Activated CD8-positive, alpha-beta memory T cell treated with anti-CD3 and anti-CD28 coated beads, Interleukin-2, amount 50 U/mL, for 48 hours (primary cell): ENCODE measurements around the gene PLA2G6.

Experiments used
- DNase-seq: peaks from one replicate; pipeline ENCODE4 v3.0.0-alpha.2; 2020

Gene PLA2G6

DNA sequence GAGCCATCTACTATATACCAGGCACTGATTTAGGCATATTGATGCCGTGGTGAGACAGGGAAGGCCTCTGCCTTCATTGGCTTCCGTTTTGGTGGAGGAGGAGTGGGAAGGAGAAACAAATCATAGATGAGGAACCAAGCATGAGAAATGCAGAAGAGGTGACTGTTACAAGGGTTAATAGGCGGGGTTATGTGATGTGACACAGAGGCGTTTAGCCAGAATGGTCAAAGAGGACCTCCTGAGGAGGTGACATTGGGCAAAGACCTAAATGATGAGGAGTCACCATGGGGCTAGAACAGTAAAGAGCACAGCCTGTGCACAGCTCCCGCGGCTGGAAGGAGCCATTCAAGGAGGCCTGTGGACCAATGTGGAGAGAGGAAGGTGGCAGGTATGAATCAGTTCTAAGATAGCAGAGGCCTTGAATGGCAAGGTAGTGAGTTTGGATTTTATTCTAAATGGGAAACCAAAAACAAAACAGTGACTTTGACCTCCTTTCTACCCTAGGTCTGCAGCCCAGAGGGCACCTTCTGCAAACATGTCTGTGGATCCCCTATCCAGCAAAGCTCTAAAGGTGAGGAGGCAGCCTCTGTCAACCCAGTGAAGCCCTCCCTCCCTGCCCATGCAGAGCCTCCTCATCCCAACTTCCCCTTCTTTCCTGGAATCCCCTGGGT lies 31.8 kb upstream of the PLA2G6 start:
- no peak for DNase-seq

DNA sequence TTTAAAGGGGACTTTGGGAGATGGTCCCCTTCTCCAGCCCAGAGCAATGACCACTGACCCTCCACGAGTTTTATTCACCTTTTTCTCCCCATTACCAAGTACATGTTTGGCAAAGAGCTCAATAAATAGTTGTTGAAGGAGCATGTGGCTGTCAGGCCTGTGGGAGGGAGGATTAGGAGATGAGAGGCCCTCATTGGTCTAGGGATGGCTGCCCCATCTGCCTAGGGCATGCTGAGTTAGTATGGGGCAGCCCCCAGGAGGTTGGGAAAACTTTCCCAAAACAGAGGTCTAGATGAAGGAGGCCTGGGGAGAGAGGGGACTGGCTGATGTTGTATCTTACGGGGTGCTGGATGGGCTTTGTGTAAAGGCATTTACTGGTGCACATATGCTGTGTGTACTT lies 30.8 kb upstream of the PLA2G6 start:
- no peak for DNase-seq

DNA sequence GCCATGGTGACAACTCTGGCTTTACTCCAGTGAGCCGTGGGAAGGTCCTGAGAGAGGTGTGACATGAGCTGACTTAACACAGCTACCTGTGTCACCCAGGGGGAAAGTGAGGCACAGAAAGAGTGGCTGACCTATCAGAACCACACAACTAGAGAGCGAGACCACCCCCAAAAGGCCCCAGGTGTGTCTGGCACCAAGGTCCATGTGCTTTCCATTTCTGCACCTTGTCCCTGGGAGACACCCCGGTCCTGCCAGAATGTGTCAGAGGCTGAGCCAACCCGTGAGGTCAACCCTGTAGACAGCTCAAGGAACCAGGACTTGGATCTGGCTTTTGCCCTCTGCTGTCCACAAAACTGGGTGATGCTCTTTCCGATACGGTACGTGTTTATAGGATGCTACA lies 29.9 kb upstream of the PLA2G6 start:
- no peak for DNase-seq

DNA sequence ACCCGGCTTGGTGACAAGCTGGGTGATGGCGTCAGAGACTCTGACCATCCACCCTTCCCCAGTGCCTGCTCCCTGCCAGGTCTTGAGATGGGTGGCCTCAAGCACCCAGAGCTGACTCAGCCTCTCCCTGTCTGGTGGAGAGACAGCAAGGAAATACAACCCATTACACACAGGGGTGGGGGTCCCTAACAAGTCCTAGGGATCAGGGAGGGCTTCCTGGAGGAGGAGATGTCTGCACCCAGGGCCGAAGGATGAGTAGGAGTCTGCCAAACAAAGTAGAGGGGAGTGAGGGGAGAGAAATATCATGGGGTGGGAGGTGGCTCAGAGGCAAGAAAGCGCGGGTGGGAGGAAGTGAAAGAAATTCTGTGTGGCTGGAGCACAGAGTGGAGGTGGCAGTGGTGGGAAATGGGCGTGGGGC lies 26.9 kb upstream of the PLA2G6 start:
- no peak for DNase-seq

DNA sequence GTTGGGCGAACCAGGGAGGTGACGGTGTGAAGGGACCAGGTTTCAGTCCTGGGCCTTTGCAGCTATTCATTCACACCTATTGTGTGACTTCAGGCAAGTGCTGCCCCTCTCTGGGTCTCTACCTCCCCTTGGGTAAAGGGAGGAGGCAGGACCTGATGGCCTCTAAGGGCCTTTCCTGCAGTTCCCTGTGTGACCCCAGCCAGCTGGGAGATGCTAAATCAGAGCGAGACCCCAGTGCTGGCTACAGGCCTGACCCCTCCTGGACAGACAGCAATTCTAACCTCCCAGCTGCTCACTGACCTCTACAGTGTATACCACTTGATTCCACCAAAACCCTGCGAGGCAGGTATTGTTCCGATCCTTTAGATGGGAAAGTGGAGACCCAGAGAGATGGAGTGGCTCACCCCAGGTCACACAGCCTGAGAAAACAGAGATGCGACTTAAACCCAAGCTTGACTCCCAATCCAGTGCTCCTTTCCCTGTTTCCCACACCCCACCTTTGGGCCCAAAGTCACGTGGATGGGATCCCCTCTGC lies 26.3 kb upstream of the PLA2G6 start:
- DNase-seq: no peak

DNA sequence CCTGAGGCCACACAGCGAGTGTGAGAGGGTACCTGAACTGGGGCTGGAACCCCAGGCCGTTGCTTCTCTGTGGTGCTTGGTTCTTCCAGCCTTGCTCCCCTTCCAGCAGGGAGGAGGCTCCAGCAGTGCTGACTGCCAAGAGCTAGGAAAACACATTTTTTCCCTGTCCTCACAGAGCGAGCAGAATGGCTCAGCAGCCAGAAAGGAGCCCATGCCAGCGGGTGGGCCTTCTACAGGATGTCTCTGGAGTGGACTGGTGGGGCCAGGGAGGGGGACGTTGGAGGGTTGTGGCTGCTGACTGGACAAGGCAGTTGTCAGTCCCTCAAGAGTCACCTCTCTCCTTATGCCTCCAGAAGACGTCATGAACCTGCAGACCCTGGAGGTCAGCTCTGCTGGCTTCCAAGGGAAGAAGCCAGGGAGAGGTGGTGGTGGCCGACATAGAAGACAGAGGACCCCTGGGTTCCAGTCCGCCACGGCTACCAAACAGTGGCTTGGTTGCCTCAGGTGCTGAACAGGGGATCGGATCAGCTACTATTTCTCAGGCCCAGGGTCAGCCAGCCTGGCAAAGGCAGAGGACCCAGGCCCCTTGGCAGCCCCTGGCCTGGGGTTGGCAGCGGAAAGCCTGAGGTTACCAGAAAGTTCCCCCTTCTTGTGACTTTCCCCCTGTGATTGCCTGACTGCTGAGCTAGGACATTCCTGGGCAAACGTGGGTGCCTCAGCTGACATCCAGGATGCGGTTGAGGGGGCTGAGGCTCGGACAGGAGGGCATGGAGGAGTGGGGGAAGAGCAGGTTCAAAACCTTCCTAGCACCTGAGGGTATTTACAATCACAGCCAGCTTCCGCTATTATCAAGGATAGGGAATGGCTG lies 23.9 kb upstream of the PLA2G6 start:
- DNase-seq: no peak

DNA sequence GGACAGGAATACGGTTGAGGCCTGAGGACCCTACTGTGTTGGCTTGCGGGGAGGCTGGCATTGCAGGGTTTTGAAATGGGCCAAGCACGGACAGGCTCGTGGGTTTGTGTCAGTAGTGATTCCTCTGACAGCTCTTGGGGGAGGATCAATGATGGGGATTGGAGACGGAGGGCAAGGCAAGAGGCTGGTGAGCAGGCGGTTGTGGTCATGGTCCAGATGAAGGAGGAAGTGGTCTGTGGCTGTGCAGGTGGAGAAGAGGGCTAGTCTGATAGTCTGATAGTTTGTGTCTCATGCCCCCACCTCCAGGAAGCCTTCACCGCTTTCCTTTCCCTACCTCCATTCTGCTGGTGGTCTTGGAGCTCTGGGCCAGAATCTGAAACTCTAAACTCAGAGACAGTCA lies 23.2 kb upstream of the PLA2G6 start:
- no peak for DNase-seq

DNA sequence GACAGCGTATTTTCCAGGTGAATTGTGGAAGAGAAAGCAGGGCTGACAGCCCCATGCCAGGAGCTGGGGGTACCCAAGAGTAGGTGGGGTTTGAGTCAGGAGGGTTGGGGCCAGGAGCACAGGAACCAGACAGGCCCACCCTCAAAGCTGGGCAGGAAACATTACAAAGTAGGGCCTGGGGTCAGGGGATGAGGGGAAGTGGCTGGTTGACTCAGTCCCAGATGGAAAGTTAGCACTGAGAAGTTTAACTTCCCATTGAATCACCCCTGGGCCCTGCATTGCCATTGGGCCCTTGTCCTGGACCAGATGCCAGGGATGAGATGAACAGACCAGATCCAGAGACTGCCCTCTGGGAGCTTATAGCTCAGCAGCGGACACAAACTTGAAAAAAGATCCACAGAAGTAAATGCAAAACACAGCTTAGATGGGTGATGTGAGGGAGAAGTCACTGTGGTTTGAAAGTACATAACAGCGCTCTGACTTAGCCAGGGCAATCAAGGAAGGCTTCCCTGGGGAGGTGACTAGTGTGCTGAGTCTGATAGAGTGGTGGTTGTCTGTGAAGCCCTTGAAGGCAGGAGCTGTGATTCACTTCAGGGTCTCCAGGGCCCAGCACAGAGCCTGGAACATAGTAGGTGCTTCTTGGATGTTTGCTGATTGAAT lies 22.4 kb upstream of the PLA2G6 start:
- no peak for DNase-seq

DNA sequence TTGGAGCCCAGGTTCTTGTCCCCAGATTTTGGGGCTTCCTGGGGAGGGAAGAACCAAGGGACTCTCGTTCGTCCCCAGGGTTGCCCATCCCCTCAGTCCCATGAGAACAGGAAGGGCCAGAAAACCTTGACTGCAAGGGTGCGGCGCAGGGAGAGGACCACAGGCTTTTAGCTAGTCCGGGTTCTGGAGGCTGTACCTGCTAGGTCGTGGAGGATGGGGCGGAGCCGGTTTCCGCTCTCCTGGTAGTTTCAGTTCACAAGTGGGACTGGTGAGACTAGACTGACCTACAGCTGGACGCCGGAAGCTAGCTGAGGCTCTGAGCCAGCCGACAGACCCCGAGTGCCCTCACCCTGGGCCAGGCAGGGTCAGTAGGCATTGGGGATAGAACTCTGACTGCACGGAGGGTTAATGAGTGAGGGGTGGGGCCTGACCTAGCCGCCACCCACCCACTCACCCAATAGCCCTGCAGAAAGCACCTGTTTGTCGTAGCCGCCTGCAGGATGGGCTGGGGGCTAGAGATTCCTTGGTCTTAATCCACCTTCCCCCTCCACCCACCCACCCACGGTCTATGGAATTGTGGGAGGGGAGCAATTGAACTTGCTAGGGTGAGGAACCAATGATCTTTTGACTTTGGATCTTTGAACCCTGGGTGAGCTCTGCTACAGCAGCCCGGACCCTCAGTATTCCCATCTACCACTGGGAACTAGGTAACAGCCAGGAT lies 21.6 kb upstream of the PLA2G6 start:
- DNase-seq: peak; percentile 67

DNA sequence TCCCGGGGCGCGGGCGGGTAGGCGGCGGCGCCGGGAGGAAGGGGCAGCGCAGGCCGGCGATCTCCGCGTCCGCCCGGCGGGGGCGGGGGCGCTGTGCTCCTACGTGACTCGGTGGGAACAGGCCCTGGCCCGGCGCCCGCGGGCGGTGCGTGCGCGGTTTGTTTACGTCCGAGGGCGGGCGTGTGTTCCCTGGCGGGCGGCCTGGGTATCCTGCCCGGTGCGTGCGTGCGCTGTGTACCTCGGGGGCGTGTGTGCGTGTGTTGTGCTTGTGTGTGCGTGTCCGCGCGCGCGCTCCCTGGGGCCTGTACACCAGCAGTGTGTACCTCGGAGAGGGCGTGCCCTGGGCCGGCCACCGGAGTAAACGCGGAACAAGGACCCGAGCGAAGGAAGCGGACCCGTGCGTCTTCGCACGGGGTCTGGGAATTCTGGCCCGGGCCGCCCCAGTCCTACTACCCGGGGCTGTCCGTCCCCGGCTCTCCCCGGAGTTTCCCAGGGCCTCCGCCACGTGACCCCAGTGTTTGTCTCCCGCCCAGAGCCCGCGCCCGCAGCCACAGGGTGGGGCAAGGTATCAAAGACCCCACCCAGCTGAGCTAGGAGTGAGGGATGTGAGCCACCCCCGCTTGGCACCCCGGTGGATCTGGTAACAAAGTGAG lies 20.9 kb upstream of the PLA2G6 start:
- DNase-seq: peak; percentile 83

DNA sequence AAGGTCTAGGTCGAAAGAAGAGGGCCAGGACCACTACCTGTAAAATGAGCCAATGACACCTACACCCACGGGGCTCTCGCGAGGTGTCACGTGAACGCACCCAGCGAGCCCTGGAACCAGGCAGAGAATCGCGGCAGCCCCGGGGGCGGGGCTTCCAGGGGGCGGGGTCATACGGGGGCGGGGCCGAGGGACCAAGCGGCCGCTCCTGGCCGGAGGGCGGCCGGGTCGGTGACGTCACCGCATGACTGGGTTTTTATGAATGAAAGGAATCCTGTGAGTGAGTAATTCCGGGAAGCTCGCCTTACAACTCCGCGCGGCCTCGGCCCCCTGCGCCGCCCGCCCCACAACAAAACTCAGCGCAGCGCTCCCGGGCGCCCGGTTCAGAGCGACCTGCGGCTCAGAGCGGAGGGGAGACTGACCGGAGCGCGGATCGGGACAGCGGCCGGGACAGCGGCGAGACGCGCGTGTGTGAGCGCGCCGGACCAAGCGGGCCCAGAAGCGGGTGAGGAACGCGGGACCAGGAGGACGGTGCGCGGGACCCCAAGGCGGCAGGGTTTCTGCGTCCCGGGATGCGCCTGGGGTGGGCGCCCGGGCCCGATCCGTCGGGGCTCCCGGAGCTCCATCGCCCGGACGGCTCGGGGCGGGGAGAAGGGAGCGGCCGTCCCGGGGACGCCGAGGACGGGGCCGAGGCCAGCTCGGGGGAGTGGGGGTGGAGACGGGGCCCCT lies 20.2 kb upstream of the PLA2G6 start, which contains the start of gene MAFF:
TSS of gene MAFF (plus strand) at position 284 of the 726 bp plus-strand sequence. CDS start 11,860 bp downstream, outside the sequence.
- peak; percentile 98 for DNase-seq

DNA sequence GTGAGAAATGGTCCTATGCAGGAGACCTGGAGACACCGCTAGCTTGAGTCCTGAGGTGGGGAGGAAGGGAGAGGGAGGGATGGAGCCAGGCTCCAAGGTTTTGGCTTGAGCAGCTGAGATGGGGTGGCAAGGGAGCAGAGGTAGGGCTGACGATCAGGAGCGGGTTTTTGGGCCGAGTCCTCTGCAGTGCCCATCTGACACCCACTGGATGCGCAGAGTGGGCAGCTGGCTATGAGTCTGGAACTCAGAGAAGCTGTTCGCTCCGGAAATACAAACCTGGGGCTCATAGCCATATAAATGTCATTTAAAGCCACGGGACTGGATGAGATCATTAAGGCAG lies 19.7 kb upstream of the PLA2G6 start:
- no peak for DNase-seq

DNA sequence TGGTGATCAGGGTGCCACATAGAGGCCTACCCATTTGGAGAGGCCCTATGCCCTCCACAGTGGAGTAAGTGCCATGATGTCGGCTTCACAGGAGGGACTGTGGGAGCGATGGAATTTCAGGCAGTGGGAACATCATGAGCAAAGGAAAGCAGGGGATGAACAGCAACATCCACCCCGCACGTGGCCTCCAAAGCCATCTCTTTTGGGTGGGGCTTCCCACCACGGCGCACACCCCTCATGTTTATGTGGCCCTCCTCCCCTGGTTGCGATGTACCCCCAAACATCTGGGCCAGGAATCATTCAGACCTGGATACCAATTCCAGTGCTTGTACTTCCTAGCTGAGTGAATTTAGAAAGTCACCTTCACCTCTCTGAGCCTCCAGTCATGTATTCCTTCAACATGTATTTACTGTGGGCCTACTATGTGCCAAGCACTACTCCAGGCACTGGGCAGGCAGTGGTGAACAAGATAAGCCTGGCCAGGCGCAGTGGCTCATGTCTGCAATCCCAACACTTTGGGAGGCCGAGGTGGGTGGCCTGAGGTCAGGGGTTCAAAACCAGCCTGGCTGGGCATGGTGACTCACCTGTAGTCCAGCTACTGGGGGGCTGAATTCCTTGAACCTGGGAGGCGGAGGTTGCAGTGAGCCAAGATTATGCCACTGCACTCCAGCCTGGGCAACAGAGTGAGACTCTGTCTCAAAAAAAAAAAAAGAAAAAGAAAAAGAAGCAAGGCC lies 18.4 kb upstream of the PLA2G6 start:
- DNase-seq: no peak

DNA sequence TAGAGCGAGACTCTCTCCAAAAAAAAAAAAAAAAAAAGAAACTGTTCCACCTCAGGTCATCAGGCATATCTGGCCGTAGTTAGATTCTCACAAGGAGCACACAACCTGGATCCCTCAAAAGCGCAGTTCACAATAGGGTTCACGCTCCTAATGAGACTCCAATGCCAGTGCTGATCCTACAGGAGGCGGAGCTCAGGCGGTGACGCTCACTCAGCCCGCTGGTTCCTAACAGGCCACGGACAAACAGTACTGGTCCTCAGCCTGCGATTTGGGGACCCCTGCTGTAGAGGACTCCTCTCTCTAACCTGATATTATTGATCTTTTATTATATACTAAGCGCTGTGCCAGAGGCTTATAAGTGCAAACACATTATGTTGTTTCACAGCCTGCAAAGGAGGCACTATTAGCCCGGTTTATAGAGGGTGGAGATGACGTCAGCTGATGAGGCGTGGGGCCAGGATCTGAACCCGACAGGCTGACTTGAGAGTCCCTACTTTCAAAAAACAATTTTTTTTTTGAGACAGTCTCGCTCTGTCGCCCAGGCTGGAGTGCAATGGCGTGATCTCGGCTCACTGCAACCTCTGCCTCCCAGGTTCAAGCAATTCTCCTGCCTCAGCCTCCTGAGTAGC lies 15.3 kb upstream of the PLA2G6 start:
- no peak for DNase-seq

DNA sequence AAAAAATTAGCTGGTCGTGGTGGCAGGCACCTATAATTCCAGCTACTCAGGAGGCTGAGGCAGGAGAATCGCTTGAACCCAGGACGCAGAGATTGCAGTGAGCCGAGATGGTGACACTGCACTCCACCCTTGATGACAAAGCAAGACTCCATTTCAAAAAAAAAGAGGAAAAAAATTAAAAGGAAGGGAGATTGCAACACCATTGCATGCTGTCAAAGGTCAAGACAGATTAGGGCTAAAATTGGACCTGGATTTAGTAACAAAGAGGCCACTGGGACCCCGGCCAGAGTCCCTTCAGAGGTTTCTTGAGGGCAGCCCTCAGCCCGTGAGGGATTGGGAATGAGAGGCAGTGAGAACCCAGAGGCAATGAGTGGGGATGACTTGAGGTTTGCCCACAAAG lies 11.9 kb upstream of the PLA2G6 start:
- no peak for DNase-seq

DNA sequence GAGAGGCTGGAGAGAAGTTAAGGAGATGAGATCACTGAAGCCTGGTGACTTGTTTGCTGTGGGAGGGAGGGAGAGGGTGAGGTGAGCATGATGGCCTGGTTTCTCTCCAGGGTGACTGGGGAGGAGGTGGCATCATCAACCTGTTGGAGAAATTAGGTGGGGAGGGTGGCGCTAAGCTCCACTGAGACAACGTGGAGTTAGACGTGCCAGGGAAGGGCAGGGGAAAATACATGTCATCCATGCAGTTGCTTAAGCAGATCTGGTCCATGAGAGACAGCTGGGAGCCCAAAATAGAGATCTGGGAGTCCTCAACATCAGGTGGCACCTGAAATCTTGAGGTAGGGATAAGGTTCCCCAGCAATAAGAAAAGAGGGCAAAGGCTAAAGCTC lies 10.8 kb upstream of the PLA2G6 start:
- DNase-seq: no peak

DNA sequence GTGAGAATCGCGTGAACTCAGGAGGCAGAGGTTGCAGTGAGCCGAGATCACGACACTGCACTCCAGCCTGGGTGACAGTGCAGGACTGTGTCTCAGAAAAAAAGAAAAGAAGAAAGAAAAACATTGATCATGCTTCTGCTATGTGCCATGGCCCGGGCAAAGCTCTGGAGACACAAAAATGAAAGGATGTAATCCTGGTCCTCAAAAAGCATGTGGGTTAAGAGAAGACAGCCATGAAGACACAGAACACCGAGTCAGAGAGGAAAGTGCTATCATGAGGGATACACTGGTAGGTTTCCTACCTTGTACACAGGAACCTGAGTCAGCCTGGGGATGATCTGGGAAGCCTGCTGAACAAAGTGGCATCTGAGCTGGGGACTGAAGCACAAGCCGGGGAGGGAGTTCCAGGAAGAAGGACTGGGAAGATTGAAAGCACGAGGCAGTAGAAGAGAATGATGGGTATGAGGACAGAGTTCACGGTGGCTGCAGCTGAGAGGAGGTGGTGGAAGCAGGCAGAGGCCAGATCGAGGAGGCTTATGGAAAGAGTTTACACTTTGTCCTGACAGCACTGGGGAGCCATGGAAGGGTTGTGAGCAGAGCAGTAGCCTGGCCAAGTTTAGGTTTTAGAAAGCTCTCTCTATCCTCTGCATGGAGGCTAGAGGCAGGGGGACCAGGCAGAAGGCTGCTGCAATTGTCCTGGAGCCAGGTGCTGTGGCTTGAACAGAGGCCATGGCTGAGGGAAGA lies 10.3 kb upstream of the PLA2G6 start:
- DNase-seq: no peak

DNA sequence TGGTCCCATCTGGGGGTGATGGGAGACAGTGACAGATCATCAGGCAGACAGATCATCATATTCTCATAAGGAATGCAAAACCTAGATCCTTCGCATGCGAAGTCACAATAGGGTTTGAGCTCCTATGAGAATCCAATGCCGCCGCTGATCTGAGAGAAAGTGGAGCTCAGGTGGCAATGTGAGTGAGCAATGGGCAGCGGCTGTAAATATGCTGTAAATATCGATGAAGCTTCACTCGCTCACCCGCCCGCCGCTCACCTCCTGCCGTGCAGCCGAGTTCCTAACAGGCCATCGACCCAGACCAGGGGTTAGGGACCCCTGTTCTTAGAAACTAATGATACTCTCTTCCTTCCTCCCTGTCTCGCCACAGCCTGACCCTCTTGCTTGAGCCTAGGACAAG lies 9.4 kb upstream of the PLA2G6 start:
- no peak for DNase-seq

DNA sequence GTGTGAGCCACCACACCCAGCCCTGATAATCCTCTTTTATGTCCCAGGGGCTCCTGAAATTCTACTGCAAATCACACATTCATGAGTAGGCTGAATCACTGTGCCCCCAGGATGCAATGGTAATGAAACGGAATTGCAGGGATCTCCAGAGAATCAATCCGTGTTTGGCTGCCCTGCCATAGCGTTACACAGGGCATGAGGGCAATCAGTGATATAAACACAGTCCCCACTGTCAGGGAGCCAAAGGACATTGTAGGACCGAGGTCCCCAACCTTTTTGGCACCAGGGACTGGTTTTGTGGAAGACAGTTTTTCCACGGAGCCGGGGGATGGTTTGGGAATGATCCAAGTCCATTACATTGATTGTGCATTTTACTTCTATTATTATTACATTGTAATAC lies 9.0 kb upstream of the PLA2G6 start:
- DNase-seq: no peak

DNA sequence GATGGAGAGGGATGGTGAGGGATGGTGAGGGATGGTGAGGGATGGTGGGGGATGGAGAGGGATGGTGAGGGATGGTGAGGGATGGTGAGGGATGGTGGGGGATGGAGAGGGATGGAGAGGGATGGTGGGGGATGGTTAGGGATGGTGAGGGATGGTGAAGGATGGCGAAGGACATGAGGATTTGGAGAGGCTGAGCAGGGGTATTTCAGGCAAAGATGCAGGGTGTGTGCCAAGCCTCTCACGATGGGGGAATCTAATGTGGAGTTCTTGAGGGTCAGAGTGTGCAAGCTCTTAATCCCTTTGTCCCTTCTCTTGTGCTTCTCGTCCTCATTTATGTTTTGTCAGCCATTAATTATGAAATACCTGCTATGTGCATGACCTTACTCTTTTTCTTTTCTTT lies 7.5 kb upstream of the PLA2G6 start:
- DNase-seq: no peak
